Mononuclear cell (primary cell): ENCODE results near the gene ACOT2. TPM values are rescaled to one million over a fixed set of nuclear protein-coding genes. Genes with fewer than 3 reads are reported as not detected.

Experiments used
- H3K27me3 ChIP-seq: 2 replicates; pipeline ENCODE4 v1.6.0; 2011; ENCODE audit warnings: low read length, control low read depth; ENCODE audit not compliant: insufficient read depth
- H3K4me1 ChIP-seq: 2 replicates; pipeline ENCODE4 v1.5.1; 2011; ENCODE audit warnings: mild to moderate bottlenecking, low read length, control low read depth; ENCODE audit not compliant: insufficient read depth
- H3K4me3 ChIP-seq: 2 replicates; pipeline ENCODE4 v1.5.1; 2011; ENCODE audit warnings: mild to moderate bottlenecking, low read length, moderate library complexity
- H3K9me3 ChIP-seq: 2 replicates; pipeline ENCODE4 v1.5.1; 2011; ENCODE audit warnings: low read depth, mild to moderate bottlenecking, control low read depth, low read length
- total RNA-seq: library from RNA; depleted of rRNA; stranded (reverse); fragments of >200 nt; gene quantifications from one replicate; pipeline ENCODE4 v1.2.3, GENCODE V29; 2012

Gene ACOT2
- total RNA-seq, 1 donor = 12.9 TPM

GRCh38 chr14:73623504-73624054, 54.6 kb downstream of the ACOT2 start:
- Histone ChIP-seq H3K9me3 (no peaks in the 10 kb centered on the region), H3K27me3 (no peaks in the 10 kb centered on the region), H3K4me1 (no peaks in the 10 kb centered on the region), H3K4me3 (no peak overlapping the region)

Other genes with a start within 250 kb of the ACOT2 start
- 41.1 TPM for gene NUMB, start 110.7 kb upstream of the ACOT2 start, total RNA-seq
- 32.2 TPM for gene RIOX1, start 78.3 kb upstream of the ACOT2 start, total RNA-seq
- gene ACOT1, start 32.1 kb upstream of the ACOT2 start, total RNA-seq = 0.73 TPM
- gene HEATR4, start 10.3 kb upstream of the ACOT2 start, total RNA-seq = 0.10 TPM
- gene ACOT4, start 22.7 kb downstream of the ACOT2 start, total RNA-seq = 0.42 TPM
- gene ACOT6, start 43.3 kb downstream of the ACOT2 start, total RNA-seq = not detected
- 1.5 TPM for gene DNAL1, start 75.8 kb downstream of the ACOT2 start, total RNA-seq
- 23.2 TPM for gene PNMA1, start 145.2 kb downstream of the ACOT2 start, total RNA-seq